ENCODE results near the gene SSH2. TPM values are rescaled to one million over a fixed set of nuclear protein-coding genes. Genes with fewer than 3 reads are reported as not detected.
"Not testable (repeated sequence)": the region's sequence is repeated elsewhere in the genome, so short reads cannot be mapped to it uniquely, and the experiment has no call there.

SSH2 gene
- total RNA-seq, 2 experiments from 2014 or later: 39.4 to 73.9 TPM

DNA sequence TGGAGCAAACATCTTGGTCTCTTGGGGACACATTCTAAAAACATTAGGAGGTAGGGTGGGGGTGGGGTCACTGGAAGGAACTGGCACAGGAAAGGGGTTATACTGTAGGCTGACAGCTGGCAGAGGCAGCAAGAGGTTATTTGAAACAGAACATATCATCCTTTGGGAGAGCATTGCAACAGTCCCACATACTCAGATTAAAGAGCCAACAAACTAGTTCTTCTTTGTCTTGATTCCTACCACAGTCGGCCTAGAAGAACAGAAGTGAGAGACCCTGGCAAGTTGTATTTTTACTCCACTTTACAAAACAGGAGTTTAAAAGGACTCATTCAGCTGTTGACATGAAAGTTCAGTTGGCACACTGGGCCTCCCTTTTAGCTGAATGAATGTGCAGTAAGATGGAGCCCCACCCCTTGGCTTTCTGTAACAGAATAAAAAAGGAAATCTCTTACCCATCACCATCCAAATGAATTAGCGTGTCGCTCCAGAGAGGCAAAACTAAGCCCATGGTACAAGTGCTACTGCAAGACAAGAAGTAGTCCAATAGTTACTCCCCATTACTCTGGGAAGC is 252.7 kb downstream of the SSH2 start:
- H3K36me3 ChIP-seq (ENCODE audit: insufficient read depth, low read length): peaks cover 60% of the 10 kb centered on the region
- intact Hi-C loops (cut with micrococcal nuclease; ENCODE audit: unreplicated experiment): no loop called here
- CTCF ChIA-PET (ENCODE audit: unreplicated experiment): no interaction called here
- peaks cover 4% of the 10 kb centered on the region; the same call in 1 of the 2 replicates for H3K79me2 ChIP-seq (ENCODE audit: insufficient read depth, low read depth, low read length)
- no peaks in the 10 kb centered on the region for H3K9me3 ChIP-seq (ENCODE audit: low read length)
- no peaks in the 10 kb centered on the region for H3K9me2 ChIP-seq (ENCODE audit: insufficient read depth, low read length)
- no peak overlapping the region for H3K4me3 ChIP-seq (ENCODE audit: low read depth, low read length, poor library complexity, severe bottlenecking)
- POLR2A ChIA-PET: interaction anchor here (0.6 to 0.7 kb wide), 2 partner anchors 18 to 498 kb away, joined by 3 read pairs; no protein-coding TSS in a partner anchor
- no peaks in the 10 kb centered on the region for H4K20me1 ChIP-seq (ENCODE audit: insufficient read depth, low read length)
- H3K4me2 ChIP-seq (ENCODE audit: low read length): no peak overlapping the region
- BruUV-seq (replicated peaks): no TSS peak
- no peak for DNase-seq (ENCODE audit: low spot score)
- no peak overlapping the region for H2AFZ ChIP-seq (ENCODE audit: low read length)
- H3K27ac ChIP-seq (ENCODE audit: low read depth, low read length, poor library complexity, severe bottlenecking): no peak overlapping the region
- peaks cover 41% of the 10 kb centered on the region for H3K4me1 ChIP-seq (ENCODE audit: insufficient read depth, low read length, poor library complexity, severe bottlenecking)
- TF ChIP-seq CTCF (conservative IDR thresholded peaks at IDR 0.05; ENCODE audit: low read length) (no peak), EZH2phosphoT487 (IDR thresholded peaks at IDR 0.05; ENCODE audit: borderline replicate concordance, low read depth, low read length) (no peak)

DNA sequence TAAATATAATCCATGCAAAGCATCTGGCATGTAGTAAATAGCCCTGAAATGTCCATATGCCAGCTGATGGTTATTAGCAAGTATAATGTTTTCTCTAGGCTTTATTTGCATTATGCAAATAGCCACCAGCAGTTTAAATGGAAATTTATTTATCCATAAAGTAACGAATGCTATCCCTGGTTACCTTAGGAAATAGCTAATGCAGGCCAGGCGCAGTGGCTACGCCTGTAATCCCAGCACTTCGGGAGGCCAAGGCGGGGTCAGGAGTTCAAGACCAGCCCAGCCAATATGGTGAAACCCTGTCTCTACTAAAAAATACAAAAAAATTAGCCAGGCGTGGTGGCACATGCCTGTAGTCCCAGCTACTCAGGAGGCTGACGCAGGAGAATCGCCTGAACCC is 254.1 kb downstream of the SSH2 start:
- H3K4me2 ChIP-seq (ENCODE audit: low read length); H3K9me3 ChIP-seq (ENCODE audit: low read length); H3K9me2 ChIP-seq (ENCODE audit: insufficient read depth, low read length); H4K20me1 ChIP-seq (ENCODE audit: insufficient read depth, low read length); BruUV-seq (replicated peaks); H3K4me3 ChIP-seq (ENCODE audit: low read depth, low read length, poor library complexity, severe bottlenecking); H3K27ac ChIP-seq (ENCODE audit: low read depth, low read length, poor library complexity, severe bottlenecking); H3K79me2 ChIP-seq (ENCODE audit: insufficient read depth, low read depth, low read length); DNase-seq (ENCODE audit: low spot score); intact Hi-C loops (cut with micrococcal nuclease; ENCODE audit: unreplicated experiment); H2AFZ ChIP-seq (ENCODE audit: low read length): not testable (repeated sequence)
- ChIA-PET POLR2A (interaction anchor here (0.9 kb wide), 1 partner anchor 40 kb away, joined by 3 read pairs; no protein-coding TSS in a partner anchor), CTCF (ENCODE audit: unreplicated experiment) (interaction anchor here (0.7 kb wide), 1 partner anchor 30 kb away, joined by 3 read pairs; no protein-coding TSS in a partner anchor)
- Histone ChIP-seq H3K36me3 (ENCODE audit: insufficient read depth, low read length) (peaks cover 69% of the 10 kb centered on the region), H3K4me1 (ENCODE audit: insufficient read depth, low read length, poor library complexity, severe bottlenecking) (peaks cover 31% of the 10 kb centered on the region)

DNA sequence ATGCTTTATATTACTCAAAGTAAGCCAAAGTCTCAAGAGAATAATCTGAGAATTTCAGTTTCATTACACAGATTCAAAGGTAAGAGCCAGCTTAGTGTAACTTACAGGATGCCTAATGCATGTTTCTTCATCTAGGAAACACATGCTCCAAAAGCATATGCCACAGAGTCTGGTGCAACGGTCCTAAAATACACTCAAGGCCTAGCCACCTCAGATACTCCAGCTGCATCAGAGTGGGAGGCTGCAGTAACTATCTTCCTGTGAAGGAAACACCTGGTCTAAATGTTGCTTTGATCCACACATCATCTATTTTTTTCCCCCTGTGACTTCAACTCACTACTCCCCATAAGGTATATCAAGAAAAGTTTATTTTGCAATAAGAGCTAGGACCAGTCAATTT is 255.7 kb downstream of the SSH2 start:
- intact Hi-C loops (cut with micrococcal nuclease; ENCODE audit: unreplicated experiment): no loop called here
- TF ChIP-seq EZH2phosphoT487 (IDR thresholded peaks at IDR 0.05; ENCODE audit: borderline replicate concordance, low read depth, low read length): no peak
- no peak for TF ChIP-seq CTCF (conservative IDR thresholded peaks at IDR 0.05; ENCODE audit: low read length)
- BruUV-seq (replicated peaks): no TSS peak
- CTCF ChIA-PET (ENCODE audit: unreplicated experiment): no interaction called here
- H3K9me3 ChIP-seq (ENCODE audit: low read length): no peaks in the 10 kb centered on the region
- no peaks in the 10 kb centered on the region for H3K79me2 ChIP-seq (ENCODE audit: insufficient read depth, low read depth, low read length)
- peaks cover 79% of the 10 kb centered on the region for H3K36me3 ChIP-seq (ENCODE audit: insufficient read depth, low read length)
- no peaks in the 10 kb centered on the region for H3K9me2 ChIP-seq (ENCODE audit: insufficient read depth, low read length)
- no peaks in the 10 kb centered on the region for H4K20me1 ChIP-seq (ENCODE audit: insufficient read depth, low read length)
- POLR2A ChIA-PET: interaction anchor here (0.6 to 1.6 kb wide), 10 partner anchors 8 to 786 kb away, joined by 3 to 4 read pairs (median 3); no protein-coding TSS in a partner anchor
- peak; percentile 80 for DNase-seq (ENCODE audit: low spot score)
- peaks cover 31% of the 10 kb centered on the region for H3K4me1 ChIP-seq (ENCODE audit: insufficient read depth, low read length, poor library complexity, severe bottlenecking)
- H3K27ac ChIP-seq (ENCODE audit: low read depth, low read length, poor library complexity, severe bottlenecking): peak overlapping the region; percentile 55
- H3K4me3 ChIP-seq (ENCODE audit: low read depth, low read length, poor library complexity, severe bottlenecking): no peak overlapping the region
- H2AFZ ChIP-seq (ENCODE audit: low read length): no peak overlapping the region
- peak overlapping the region; percentile 43 for H3K4me2 ChIP-seq (ENCODE audit: low read length)

Measured in OCI-LY7 (cell line).